GM13977 (cell line): ENCODE measurements around the gene ST6GALNAC4.

ENCODE experiments used
- DNase-seq: peaks from one replicate; pipeline ENCODE4 v3.0.0; 2012; ENCODE audit warnings: low spot score
- in situ Hi-C: fragments of 300-500 bp; cut with MboI; formaldehyde crosslinking; loops from one replicate; pipeline ENCODE4 v1.12.0; 2022; ENCODE audit warnings: low sequenced_read_pairs, low pct_unique_long_range_greater_than_20kb, mixed read lengths, inconsistent platforms; ENCODE audit not compliant: unreplicated experiment
- TF ChIP-seq, protein P1 (sequence below): IDR thresholded peaks from 2 replicates; pipeline ENCODE4 v1.5.1; 2012; ENCODE audit warnings: mild to moderate bottlenecking, control low read depth; ENCODE audit not compliant: insufficient read depth; ENCODE audit errors: extremely low read depth, missing control alignments

The ST6GALNAC4 gene

DNA sequence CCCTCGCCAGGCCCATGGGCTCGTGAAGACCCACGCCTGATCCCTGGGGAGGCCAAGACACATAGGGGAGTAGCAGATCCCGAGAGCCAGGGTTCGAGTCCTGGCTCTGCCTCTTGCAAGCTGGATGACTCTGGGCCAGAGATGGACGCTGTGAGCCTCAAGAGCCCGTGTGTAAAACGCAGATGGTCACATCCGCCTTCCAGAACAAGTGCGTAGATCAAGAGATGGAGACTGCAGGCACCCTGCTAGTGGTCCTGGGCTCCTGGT lies 8.2 kb downstream of the ST6GALNAC4 start:
- TF ChIP-seq, protein P1, sequence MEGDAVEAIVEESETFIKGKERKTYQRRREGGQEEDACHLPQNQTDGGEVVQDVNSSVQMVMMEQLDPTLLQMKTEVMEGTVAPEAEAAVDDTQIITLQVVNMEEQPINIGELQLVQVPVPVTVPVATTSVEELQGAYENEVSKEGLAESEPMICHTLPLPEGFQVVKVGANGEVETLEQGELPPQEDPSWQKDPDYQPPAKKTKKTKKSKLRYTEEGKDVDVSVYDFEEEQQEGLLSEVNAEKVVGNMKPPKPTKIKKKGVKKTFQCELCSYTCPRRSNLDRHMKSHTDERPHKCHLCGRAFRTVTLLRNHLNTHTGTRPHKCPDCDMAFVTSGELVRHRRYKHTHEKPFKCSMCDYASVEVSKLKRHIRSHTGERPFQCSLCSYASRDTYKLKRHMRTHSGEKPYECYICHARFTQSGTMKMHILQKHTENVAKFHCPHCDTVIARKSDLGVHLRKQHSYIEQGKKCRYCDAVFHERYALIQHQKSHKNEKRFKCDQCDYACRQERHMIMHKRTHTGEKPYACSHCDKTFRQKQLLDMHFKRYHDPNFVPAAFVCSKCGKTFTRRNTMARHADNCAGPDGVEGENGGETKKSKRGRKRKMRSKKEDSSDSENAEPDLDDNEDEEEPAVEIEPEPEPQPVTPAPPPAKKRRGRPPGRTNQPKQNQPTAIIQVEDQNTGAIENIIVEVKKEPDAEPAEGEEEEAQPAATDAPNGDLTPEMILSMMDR: no peak
- in situ Hi-C loops: loop anchor here (25.0 kb wide), 1 partner anchor 321 kb away; no protein-coding TSS in a partner anchor
- no peak for DNase-seq

DNA sequence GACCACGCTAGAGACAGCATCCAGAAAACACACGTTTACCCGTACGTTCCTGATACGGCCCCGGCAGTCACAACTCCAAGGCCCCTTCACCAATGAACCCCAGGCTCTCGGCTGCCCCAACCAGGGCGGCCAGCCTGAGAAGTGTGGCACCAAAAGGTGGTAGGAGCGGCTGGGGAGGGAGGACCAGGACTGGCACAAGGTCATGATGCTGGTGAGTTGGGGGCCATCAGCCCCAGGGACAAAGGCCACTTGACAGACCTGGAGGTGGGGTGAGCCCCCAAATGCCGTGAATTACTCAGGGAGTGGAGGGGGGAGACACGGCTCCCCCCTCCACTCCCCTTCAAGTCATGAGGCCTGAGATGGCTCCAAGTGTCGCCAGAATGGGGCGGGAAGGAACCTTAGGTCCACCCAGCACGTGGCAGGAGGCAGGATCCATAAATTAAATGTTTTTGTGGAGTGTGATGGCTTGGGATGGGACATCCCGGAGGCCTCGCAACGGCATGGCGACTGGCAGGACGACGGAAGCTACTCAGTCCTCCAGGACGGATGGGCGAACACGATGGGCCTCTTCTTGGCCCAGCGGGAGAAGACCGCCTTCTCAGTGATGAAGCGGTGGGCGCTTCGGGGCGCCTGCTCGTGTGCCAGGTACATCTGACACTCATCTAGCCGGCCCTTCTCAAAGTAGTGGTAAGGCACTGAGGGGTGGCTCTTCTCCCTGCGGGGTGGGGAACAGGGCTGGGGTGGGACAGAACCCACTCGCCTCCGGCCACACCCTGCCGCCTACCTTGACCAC lies 8.8 kb downstream of the ST6GALNAC4 start:
- in situ Hi-C loops: loop anchor here (25.0 kb wide), 1 partner anchor 321 kb away; no protein-coding TSS in a partner anchor
- TF ChIP-seq, protein P1: no peak
- no peak for DNase-seq

- in situ Hi-C loops: loop anchor here (25.0 kb wide), 1 partner anchor 318 kb away; no protein-coding TSS in a partner anchor
- no peak for DNase-seq
- TF ChIP-seq, protein P1: no peak
Measured at GRCh38 chr9:127905788-127906191, 11.1 kb downstream of the ST6GALNAC4 start.

DNA sequence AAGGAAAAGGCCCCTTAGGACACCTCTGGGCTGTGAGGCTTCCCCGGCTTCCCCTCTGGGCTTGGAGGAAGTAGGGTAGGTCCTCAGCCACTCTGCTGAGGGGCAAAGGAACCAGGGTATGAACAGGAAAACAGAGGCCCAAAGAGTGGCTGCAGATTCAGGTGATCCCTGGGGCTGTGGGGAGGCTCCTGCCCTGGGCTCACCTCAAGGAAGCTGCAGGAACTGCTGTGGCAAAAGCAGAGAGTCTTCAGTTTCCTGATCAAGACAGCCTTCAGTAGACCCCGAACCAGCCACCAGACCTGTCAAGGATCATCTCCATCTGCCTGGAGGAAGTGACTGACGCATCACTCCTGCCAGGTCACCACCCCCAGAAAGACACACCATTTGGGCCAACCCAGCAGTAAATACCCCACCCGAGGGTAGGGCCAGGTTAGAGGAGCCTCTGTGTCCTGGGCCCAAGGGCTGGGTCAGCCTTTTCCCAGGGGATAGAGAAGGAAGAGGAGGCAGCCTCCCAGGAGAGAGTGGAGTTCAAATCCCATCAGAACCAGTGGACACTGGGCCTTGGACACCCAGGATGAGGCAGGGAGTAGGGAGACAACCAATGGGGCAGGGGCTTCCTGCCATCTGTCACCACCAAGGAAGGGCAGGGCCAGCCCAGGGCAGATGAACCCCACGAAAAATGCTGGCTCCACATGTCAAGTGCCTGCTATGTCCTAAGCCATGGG lies 11.7 kb downstream of the ST6GALNAC4 start:
- in situ Hi-C loops: loop anchor here (25.0 kb wide), 1 partner anchor 318 kb away; no protein-coding TSS in a partner anchor
- TF ChIP-seq, protein P1: no peak

DNA sequence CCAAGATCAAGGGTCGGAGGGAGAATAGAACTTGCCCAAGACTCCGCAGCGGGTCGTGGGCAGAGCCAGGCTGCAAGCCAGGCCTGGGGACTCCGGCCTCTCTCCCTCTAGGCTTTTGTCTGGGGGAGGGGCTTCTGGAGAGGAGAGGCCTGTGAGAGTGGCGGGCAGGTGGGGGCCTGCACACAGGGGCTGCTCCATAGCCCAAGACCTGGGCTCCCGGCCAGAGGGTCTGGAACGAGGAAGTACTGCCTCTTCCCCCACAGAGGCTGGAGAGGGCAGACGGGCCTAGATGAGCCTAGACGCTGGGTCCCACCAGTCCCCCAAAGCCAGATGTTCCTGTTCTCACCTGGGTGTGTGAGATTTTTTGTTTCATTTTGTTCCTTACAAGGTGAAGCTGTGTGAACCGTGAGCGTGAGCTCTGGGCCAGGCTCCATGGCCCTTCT lies 12.3 kb downstream of the ST6GALNAC4 start:
- in situ Hi-C loops: loop anchor here (25.0 kb wide), 1 partner anchor 317 kb away; no protein-coding TSS in a partner anchor
- DNase-seq: no peak
- TF ChIP-seq, protein P1: no peak

More for the DNA sequence above, 11.7 kb downstream of the ST6GALNAC4 start:
- DNase-seq: no peak

GRCh38 chr9:127903557-127904475 lies 13.0 kb downstream of the ST6GALNAC4 start:
- TF ChIP-seq, protein P1: no peak
- in situ Hi-C loops: loop anchor here (25.0 kb wide), 1 partner anchor 317 kb away; no protein-coding TSS in a partner anchor
- DNase-seq: no peak
